Stimulated activated CD4-positive, alpha-beta T cell treated with anti-CD3 and anti-CD28 coated beads, Interleukin-15, amount 100 ng/mL, for 24 hours (primary cell): ENCODE data around the gene TRAK1.

ENCODE experiments used
- DNase-seq: peaks from one replicate; pipeline ENCODE4 v3.0.0-alpha.2; 2020

Gene TRAK1

DNA sequence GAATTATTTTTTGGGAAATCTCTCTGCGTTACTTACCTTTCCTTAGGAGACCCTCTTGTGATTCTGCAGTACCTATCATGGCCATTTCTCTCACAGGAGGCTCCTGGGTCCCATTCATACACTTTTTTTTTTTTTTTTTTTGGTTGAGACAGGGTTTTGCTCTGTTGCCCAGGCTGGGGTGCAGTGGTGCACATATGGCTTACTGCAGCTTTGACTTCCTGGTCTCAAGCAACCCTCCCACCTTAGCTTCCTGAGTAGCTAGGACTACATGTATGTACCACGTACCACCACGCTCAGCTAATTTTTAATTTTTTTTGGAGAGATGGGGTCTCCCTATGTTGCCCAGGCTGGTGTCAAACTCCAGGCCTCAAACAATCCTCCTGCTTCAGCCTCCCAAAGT is 36.1 kb downstream of the TRAK1 start:
- no peak for DNase-seq

DNA sequence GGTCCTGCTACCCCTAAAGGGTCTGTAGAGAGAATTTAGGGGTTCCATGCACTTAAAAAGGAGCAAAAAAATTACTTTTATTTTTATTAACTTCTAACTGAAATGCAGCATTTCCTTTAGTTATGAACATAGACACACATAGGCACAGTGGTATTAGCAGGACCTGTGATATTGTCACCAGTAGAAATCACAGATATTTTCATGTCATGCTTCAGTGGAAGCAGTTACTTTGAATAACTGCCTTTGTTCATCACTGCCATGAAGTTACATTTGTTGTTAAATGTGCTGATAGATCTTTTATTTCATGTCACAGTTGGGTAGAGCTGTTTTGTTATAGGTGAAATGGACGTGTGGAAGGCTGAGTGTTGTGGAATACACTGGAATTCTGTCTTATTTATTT is 37.4 kb downstream of the TRAK1 start:
- no peak for DNase-seq

- no peak for DNase-seq
Measured at GRCh38 chr3:42129014-42129953, 38.1 kb downstream of the TRAK1 start.

DNA sequence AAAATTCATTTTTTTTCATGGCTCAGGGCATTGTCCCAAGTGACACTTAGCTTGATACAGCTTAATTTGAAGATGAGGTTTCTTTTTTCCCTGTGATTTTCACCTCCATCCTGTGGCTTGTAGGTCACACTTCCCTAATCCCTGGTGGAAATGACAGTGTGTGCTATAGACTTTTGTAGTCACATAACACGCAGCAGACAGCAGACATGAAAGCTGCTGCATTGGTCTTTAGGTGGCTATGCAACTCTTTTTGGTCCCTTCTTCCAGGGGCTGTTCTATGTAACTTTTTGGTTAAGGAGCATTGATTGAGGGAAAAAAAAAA is 38.8 kb downstream of the TRAK1 start:
- DNase-seq = no peak

DNA sequence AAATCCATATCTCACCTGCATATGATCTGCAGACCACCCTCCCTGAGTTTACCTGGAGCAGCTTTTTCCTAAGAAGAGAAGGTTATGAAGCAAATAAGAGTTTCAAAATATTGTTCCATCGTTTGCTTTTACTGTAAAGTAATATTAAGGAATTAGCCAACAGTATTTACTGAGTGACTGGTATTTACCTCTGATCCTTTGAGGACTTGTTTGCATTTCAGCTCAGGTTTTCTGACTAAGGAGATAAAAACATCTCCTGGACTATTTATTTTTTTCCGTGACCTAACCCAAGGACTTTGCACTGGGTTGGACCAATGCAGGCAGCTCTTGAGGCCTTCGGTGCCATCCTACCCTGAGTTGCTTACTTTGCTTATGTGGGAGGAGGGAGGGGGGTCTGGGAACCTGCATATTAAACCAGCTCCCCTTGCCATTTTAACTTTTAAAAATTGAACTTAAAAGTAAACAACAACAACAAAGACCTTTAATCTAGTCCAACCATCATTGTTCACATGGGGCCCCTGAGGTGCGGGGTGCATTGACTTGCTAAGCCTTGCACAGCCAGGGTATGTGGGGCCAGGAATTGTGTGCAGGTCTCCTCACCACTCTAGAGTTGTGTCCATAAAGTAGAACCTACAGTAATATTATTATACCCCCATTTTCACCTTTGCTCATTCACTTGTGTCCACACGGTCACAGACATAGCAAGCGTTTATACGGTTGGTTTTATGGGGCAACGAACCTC is 39.3 kb downstream of the TRAK1 start:
- no peak for DNase-seq

- DNase-seq = no peak
Measured at GRCh38 chr3:42133500-42134298, 42.5 kb downstream of the TRAK1 start.

- DNase-seq = no peak
Measured at GRCh38 chr3:42134867-42135464, 43.8 kb downstream of the TRAK1 start.

DNA sequence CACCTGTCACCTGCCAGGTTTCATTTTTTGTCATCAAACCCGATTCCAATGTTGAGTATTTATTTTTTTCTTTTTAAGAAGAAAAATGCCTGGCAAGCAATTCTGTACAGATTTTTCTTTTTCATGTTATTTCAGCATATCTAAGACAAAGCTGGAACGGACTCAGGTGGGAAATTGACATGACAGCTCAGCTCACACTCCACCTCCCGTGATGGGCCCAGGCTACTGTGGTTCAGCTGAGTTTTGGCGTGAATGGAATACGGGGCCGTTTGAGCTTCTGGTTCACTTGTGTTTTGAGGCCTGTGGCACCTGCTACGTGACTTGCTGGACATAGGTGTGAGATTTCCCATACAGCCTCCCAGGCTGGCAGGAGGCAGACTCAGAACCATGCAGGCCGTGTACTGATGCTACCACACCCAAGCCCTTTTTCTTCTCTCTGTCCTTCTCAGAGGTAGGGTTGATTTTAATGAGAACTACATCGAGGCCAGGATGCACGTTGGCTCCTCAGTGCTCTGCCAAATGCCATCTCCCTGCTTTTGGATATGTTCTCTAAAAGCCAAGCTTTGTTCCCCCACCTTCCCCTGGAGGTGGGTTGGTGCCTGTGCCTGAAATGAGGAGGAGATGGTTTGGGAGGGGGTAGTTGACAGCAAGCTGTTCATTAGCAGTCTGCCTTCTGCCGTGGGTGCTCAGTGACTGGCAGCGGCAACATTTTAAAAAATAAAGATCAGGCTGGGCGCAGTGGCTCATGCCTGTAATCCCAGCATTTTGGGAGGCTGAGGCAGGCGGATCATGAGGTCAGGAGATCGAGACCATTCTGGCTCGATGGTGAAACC is 48.7 kb downstream of the TRAK1 start:
- no peak for DNase-seq

GRCh38 chr3:42140665-42141203 is 49.6 kb downstream of the TRAK1 start:
- no peak for DNase-seq

DNA sequence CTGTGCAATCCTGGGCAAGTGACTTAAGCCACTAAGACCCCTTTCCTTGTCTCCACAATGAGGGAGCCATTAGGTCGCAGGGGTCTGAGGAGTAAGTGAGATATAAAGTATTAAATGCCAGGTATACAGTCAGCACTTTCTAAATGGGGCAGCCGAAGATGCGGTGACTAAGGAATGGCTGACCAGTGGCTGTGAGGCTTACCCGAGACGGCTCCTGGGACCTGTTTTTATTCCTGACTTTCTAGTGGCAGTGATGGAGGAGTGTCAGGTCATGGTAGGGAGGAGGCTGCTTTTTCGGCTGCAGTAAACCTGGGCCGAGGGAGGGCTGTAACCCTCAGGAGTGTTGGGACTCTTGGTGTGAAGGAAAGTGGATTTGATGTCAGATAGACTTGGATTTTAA is 52.3 kb downstream of the TRAK1 start:
- DNase-seq = no peak

DNA sequence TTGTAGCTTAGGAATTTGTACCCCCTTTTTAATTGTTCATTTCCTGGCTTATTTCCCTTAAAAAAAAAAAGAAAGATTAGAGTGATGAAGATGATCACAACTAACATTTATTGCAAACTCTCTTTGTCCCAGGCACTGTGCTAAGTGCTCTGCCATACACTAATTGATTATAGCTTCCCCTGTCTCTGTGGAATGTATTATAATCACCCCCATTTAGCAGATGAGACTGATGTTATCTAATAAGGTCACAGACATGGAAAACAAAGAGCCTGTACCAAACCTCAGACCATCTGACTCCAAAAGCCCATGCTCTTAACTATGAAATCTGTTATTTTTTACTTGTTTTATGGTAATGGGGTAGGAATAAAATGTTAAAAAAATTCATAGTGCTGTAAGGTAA is 53.1 kb downstream of the TRAK1 start:
- DNase-seq = no peak

- DNase-seq = no peak
Measured at GRCh38 chr3:42148086-42148848, 57.1 kb downstream of the TRAK1 start.

DNA sequence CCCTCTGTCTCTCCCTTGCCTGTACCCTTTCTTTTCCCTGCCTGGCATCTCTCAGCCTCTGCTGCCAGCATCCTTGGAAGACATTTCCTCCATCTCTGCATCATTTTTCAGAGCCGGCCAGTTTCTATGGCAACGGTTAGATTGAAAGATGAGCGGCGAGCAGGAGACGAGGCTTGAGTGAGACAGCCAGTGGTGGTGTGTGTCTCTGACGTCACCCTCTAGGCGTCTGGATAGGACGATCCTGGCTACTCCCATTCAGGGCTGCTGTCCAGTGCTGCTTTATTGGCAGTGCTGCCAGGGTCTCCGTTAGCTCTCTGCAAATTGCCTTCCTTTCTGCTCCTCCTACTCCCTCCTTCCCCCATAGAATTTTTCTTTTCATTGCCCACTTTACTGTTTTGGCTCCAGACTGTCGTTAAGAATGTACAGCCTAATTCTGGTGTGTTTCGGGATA is 57.9 kb downstream of the TRAK1 start:
- no peak for DNase-seq

DNA sequence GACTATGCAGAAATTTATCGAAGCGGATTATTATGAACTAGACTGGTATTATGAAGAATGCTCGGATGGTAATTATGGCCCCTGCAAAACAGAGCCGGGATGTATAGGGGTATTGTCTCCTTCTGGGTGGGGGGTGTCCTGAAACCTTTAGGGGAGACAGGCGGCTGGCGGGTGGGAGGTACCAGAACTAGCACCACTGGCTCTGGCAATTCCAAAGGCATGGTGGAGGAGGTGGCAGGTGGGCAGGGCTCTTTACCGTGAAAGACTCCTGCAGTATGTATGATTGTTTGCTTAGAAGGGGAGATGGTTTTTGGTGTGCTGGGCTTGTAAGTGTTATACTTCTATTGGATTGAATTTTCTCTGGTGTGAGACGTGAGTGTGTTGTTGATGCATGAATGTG is 58.4 kb downstream of the TRAK1 start:
- DNase-seq = no peak

DNA sequence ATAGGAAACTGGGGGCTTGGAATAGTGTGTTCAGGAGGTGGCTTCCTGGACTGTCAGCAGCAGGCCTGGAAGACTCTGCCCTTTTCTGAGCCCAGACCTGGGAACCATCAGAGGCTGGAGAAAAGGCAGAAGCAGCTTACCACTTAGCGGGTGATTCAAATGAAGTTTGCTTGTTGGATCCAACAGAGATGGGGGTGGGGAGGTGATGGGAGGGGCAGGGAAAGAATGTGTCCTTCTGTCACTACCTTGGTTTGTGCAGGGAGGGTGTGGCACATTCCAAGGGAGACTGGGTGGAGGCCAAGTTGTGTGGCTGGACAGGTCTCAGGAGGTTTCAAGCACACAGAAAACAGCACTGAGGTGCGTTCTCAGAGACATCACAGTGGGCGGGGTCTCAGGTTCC is 58.8 kb downstream of the TRAK1 start:
- no peak for DNase-seq

GRCh38 chr3:42151596-42152168 is 60.5 kb downstream of the TRAK1 start:
- no peak for DNase-seq

DNA sequence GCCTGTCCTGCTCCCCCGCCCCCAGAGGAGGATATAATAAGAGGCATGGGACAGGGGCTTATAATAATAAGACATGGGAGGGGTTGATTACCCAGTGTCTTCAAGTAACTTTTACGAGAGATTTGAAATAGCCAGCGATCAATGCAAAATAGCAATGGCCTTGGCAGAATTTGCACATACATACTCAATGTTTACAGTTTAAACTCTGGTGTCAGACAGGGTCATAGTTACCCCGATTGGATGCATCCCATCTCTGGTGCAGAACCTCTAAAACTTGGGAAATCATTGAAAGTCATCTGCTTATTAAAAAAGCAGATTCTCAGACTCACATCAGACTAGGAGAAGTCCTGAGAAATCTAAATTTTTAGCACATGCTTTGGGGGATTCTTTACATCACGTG is 61.0 kb downstream of the TRAK1 start:
- no peak for DNase-seq

DNA sequence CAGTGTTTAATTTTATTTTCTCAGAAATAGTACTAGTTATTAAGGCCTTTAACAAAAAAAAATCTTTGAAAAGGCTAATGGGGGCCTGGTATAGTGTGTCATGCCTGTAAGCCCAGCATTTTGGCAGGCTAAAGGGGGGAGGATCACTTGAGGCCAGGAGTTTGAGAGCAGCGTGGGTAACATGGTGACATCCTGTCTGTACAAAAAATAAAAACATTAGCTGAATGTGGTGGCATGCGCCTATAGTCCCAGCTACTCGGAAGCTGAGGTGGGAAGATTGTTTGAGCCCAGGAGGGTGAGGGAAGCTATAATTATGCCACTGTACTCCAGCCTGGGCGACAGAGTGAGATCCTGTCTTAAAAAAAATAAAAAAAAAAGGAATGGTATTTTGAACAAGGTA is 61.9 kb downstream of the TRAK1 start:
- DNase-seq = no peak

DNA sequence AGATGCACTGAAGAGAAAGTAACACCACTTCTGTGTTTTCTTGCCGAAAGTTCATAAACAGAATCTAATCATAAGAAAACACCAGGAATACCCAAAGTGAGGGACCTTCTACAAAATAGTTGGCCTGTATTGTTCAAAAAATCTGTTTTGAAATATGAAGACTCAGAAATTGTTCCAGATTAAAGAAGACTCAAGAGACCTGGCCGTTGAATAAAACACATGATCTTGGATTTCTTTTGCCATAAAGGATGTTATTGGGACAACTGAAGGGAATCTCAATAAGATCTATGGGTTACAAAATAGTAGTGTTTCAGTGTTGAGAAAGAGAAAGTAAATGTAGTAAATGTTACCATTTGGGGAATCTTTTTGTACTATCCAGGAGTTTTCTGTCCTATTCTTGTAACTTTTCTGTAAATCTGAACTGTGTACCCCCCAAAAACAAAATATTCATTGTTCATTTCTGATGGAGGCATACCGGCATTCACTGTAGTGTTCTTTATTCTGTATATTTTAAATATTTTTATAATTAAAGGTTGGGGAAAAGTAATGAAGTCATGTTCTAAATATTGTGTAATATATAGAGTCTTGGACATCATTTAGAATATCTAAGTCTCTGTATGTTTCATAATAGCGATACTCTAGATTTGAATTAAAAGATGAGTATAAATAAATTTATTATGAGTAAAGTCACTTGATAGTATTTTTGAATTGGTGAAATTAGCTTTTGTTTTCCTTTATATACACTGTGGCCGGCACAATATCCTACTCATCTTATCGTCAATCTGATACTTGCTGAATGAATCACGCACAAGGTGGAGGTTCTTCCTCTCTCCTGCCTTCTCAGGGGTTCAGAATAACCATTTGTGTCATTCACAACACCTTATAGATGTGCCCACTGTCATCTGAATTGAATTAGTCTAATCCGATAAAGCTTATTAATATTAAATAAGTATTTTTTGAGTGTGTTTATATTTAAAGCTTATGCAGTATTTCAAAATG is 66.7 kb downstream of the TRAK1 start:
- no peak for DNase-seq
